Hepatic stellate cell (primary cell): ENCODE data around the gene AMELX.
A peak's percentile ranks its signal among the peaks of the same experiment; 100 is the strongest.

Source experiments
- DNase-seq: peaks from one replicate; pipeline ENCODE4 v3.0.0; 2011; ENCODE audit warnings: low spot score

The AMELX gene

DNA sequence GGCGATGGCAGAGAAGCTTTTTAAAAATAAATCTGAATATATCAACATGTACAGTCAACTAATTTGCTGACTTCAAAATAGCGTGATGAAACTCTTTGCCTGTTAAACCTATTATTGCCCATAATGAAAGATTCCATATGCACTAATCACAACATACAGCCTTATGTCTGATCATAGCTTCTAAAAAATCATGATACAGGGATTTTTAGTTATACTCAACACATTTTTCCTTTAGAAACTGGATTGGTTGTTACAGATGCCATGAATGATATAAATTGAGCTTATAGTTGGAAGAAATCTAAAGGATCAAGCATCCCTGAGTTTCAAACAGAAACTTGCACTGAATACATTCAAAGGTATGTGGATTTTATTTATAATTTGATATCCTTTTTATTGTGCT is at the start of gene AMELX:
Gene AMELX, plus strand, starts transcription at position 301 of the 400 bp plus-strand sequence. CDS start 1,376 bp downstream, outside the sequence.
- no peak for DNase-seq

DNA sequence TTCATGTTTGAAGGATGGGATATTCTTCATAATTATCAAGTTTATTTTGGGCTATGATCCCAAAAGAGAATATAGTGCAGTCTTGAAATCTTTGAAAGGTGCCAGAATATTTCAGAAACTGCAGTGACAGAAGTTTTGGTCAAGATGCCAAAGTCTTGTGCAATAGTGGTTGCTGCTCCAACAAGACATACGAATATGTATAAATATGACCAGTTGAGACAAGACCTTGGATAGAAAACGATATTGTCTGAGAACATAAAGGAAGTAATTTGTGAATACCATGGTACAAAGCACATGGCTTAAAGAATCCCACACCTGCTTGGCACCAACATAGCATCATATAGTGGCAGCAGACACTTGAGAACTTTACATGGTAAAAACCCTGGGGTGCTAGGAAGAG is 48.6 kb upstream of the AMELX start:
- DNase-seq = no peak

DNA sequence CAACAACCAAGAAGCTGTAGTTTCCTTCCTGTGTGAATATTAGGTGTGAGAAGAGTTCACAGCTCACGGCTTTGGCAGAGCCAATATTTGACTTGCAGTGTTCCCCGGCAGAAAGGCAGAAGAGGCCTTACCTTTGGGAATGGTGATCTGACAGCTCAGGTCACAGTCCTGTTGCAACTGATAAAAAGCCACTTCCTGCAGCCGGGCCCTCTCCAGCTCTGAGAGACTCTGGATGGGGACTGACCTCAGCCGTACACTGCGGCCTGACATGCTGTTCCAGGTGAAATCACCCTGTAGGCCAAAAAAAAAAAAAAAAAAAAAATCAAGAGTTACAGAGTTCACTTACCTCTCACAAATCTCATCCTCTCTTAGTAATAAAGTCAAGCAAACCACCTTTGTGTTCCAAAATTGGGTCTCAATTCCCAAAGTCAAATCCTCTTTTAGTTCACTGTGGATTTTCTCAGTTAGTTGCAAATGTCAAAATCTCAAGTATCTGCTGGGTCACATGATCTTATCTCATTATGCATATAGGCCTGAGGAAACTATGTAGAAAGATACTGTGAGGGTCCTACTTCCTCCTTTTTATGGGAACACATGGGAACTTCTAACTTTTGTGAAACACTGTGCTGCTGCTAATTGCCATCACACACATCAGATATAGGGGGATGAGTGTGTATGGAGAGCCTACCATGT is 38.6 kb upstream of the AMELX start:
- no peak for DNase-seq

DNA sequence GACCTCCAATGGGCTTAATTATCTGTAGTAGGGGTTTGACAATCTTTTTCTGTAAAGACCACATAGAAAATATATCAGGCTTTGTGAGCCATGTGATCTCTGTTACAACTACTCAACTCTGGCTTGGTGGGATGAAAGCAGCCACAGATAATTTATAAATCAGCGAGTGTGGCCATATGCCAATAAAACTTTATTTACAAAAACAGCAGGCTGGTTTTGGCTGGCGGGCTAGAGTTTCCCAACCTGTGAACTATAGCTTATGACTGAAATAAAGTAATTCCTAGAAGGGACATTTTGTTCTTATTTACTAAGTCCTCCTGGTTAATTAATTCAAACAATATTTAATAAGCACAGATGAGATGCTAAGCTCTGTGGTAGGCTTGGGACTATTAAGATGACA is 35.9 kb upstream of the AMELX start:
- DNase-seq = no peak

DNA sequence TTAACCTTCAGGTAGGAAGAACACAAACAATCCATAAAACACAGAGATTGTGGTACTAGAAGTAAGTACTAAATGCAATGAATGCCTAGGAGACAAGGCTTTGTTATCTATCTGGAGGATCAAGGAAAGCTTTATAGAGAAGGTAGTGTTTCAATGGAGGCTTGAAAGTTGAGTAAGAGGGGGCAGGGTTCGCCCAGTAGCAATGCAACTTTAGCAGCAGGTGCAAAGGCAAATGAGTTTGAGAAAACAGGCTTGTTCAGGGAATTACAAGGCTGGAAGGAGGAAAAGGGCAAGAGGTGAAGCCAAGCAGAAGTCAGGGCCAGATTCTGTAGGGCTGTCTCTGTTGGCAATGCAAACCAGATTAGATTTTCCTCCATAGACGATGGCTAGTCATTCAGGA is 35.5 kb upstream of the AMELX start:
- DNase-seq = no peak

DNA sequence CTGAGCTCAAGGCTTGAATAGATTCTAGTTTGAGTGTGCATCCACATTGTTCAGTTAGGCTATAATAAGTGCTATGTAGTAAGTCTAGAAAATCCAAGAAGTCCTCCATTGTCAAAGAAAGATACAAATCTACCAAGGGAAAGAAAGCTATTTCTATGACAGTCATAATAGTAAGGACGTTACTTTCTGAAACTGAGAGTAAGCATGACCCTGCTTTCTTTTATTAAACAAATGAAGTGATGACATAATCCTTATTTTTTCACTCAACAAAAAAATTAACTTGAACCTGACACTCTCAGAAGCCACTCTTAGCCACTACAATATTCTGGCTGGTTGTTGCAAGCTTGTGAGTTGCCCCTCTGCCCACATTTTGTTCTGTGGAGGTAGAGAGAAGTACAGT is 33.8 kb upstream of the AMELX start:
- no peak for DNase-seq

DNA sequence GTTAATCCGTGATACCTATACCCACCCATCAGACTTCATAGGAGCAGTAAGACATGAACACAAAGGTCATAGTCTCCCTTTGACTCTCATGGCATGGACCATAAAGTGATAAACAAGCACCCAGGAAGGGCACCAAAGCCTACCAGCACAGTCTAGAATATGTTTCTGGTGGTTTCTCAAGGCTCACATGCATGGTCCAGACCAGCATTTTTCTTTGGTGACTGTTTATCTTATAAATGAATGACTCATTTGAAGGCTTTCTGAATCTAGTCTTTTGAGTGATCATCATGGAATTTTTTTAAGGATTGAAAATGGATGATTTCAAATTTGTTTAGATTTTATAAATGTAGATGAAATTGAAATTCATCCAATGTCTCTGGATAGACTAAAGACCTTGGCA is 32.0 kb upstream of the AMELX start:
- DNase-seq = peak; percentile 10

DNA sequence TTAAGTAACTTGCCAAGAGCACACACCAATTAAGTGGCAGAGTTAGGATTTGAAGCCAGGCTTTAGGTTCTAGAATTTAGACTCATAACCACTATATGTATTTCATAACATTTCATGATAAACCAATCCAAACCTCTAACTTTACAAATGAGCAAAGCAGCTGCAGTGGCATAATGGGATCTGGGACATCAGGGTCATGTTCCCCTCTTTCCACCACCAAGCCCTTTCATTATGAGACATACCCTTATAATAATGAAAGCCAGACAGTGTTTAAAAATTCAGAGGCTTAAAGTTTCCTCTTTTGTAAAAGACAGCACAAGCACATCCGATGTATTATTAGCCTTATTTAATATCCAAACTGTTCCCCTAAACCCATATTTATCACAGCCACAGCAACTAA is 28.3 kb upstream of the AMELX start:
- DNase-seq = no peak

DNA sequence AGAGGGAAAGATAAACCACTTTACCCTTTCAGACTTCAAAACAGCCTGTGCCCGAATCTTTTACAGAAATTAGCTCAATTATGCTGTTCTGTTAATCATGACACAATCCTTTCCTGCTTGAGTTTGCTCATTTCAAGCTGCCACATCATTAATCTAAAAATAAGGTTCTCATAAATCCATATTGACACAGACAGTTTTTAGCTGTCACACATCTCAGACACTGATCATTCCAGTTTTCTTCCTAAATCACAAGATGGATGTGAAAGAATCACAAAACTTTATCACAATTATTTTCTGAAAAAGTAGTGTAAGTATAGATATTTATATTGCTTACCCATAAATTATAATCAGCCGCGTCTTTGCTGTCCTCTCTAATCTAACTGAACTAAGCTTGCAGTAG is 27.9 kb upstream of the AMELX start:
- no peak for DNase-seq

DNA sequence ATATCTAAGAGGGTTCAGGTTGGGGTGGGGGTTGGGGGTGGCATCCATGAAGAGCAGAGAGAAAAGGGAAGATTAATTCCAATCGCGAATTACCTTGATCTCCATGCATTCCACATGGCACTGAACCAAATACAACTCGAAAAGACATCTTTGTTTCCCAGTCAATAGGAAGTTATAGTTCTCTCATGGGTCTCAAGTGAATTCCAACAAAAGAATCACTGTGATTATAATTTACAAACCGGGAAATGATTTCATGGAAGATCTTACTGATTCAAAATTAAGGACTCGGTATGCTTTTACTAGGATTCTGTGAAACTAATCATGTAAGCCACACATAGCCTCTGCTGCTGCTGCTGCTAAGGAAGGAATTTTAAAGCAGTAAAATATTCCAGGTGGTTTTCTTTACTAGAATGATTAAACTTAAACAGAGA is 26.6 kb upstream of the AMELX start:
- DNase-seq = no peak

DNA sequence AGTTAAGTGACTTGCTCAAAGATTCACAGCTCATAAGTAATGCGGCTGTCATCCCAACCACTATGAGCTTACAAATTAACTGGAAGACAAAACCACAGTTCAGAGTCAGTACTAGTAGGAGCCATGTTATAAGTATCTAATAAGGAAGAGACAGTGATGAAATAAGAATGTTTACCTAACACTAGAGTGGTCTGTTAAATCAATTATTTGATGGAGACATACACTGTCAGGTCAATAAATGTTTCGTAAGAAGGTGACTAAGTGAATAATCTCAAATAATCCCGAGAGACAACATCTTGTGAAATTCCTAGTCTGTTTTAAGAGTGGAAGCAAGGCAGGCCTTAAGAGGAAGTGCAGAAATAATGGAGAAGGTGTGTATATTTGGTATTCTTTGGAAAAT is 25.8 kb upstream of the AMELX start:
- DNase-seq = no peak

DNA sequence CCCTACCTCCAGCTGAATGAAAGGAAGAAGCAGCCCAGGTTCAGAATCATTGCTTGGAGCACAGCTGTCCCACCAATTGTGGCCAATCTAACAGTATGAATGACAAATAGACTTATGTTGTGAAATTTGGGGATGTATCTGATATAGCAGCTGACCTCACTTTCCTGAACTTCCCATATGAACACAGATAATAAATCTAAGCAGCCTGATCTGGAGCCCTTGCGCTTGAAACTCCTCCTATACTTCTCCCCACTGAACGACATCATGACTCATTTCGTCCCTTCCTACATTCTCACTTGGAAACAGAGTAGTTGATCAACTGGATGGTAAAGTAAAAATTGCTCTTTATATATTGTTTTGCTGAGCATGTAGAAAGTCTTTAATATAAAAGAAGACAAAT is 24.2 kb upstream of the AMELX start:
- DNase-seq = no peak

DNA sequence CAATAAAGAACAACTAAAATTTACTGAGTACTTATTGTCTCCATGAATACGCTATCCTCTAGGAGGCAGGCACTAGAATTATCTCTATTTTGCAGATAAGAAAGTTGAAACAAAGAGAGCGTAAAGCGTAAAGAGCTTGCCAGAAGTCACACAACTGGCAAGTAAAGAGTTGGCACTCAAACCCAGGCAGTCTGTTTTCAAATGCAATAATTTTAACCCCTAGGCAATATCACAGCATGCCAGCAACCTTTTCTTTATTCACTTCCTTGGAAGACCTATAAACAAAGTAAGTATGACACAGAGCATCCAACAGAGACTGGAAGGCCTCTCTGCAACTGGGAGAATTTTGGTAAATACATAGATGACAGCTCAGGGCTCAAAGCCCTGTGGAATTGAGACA is 23.2 kb upstream of the AMELX start:
- DNase-seq = no peak

DNA sequence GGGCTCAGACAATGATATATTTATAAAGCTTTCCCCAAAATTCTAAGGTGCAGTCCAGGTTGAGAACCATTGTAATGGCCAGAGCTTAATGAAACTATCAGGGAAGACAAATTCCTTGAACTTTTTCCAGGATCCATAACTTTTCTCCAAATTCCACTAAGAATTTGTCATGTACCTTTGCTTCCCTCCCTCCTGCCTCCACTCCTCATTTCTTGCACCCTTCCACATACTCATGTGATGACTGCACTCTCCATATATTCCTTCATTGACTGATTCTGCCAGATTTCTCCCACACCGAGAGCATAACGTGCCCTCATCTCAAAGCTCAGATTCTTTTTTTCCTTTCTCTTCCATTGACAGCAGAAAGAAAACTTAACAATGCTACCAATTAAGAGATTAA is 20.9 kb upstream of the AMELX start:
- DNase-seq = no peak

DNA sequence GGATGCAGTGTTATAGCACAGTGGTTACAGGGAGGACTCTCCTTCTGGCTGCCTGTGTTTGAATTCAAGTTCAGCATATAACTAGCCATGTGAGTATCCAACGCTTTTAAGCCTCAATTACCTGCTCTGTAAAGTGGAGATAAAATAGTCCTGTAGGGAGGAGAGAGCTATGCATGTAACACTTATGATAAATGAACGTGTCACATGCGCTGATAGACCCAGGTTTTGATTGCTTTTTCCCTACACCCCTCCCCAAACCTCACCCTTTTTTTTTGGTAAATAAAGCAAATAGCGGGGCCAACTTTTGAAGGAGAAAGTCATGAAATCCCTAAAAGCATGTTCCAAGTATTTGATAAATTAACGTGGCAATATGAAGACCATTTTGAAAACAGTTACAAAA is 20.4 kb upstream of the AMELX start:
- no peak for DNase-seq

DNA sequence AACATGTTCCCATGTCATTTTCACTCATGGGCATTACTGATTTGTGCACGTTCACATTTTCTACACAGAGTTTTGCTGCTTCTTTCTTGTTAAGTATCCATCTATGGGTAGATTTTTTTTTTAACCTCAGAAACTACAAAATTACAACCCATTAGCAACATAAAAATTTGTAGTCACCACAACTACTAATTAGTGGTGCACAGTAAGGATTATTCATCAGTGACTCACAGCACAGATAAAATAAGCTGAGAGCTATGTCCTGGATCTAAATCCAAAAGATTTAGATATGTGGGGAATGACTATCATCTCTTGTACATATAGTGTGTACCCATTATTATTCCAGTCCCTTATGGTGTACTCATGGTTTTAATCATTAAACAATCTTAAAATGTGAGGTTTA is 19.7 kb upstream of the AMELX start:
- DNase-seq = no peak

DNA sequence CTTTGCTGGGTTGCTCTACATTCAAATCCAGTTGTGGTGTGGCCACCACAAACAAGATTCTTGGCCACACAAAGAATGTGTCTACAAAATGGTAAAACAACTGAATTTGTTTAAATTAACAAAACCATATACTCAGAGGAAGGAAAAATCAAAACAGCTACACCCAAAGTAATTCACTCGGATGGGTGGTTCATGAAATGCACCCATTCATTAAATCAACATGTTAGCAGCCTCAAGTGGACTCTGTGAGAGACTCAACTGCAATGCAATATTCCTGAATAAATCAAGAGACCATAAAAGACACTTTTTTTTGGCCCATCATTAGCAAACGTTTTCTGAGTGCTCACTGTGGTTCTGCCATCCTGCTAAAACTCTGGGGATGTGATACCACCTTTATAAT is 11.2 kb upstream of the AMELX start:
- DNase-seq = no peak

DNA sequence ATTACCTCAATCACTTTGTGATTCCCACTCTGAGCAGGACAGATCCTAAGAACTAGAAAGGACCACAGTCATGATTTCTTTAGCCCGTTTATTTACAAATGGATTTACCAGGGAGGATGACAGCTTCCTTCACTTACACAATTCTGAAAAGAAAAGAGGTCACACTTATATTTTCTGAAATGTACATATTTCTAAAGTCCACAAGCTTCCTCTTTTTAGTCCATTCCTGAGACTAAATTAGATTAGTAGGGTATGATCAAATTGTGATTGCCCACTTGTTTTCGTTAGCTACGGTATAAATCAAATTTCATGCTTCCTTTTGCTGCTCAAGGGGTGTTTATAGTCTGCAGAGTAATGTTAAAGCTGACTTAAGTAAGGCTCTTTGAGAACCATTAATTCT is 7.6 kb upstream of the AMELX start:
- no peak for DNase-seq

DNA sequence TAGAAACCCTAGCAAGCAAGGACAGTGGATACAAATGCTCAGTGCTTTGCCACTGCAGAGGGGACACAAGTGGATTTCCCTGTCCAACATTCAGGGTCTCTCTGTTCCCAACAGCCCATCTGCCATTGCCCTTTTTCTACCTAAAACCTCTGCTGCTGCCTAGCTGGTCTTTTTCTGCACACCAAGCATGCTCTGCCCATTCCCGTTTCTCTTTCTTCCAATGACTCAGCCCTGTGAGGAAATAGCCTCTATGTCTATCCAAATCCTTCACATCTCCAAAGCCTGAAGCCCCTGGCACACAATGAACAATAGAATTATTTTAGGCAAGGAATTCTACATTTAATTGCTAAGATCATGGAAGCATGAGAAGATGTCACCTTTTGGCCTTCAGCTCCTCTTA is 5.7 kb upstream of the AMELX start:
- no peak for DNase-seq

DNA sequence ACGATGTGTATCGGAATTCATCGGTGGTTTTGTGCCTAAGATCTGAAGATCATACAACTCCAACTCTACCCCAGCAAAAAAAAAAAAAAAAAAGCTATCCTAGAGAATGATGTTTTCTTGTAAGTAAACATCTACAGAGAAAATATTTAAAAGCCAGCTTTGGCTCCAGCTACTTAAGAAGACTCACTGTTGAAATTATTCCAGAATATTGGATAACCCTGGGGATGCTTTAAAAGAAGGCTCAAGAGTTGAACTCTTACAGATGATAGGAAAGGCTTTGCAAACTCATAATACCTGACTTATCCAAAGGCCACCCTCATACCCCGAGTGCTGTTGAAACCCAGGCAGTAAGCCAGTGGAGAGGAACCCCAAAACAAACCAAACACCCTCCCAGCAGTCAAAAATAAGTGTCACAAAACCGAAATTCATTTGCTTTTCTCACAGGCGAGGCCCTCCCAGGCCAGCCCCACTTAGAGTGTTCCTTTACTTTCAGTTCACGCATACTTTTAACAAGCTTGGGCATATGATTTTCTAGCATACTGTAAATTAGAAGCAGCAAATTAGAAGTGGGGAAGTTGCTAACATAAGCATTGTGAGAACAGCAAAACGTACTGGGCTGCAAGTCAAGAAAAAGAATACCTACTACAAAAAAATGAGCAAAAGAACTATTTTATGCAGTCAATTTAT is 2.7 kb upstream of the AMELX start:
- no peak for DNase-seq

DNA sequence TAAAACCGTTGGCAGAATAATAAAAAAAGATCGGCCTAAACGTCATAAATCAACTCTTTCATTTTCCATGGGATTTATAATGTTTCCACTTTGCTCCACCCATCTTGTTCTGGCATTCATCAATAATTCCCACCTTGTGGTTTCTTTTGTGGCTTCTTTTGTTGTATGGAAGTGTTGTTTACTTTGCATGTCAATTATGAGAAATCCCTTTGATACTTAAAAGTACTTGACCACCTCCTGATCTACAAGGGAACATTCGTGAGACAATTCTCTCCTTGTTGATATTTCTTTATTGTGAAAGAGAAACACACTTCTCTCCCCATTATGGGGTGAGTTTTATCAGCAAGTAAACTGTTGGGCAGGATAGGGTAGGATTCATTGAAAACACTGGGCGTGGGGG is 2.8 kb downstream of the AMELX start:
- DNase-seq = no peak

DNA sequence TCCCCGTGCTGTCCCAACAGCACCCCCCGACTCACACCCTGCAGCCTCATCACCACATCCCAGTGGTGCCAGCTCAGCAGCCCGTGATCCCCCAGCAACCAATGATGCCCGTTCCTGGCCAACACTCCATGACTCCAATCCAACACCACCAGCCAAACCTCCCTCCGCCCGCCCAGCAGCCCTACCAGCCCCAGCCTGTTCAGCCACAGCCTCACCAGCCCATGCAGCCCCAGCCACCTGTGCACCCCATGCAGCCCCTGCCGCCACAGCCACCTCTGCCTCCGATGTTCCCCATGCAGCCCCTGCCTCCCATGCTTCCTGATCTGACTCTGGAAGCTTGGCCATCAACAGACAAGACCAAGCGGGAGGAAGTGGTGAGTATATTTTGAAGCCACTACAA is 5.4 kb downstream of the AMELX start:
- no peak for DNase-seq

DNA sequence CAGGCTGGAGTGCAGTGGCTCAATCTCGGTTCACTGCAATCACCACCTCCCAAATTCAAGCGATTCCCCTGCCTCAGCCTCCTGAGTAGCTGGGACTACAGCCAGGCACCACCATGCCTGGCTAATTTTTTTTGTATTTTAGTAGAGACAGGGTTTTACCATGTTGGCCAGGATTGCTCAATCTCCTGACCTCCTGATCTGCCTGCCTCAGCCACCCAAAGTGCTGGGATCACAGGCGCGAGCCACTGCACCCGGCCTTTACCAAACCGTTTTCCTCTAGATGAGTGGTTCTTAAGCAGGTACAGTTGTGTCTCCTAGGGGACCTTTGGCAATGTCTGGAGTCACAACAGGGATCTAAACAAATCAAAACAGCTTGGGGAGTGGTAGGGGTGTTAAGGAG is 11.6 kb downstream of the AMELX start:
- DNase-seq = no peak

DNA sequence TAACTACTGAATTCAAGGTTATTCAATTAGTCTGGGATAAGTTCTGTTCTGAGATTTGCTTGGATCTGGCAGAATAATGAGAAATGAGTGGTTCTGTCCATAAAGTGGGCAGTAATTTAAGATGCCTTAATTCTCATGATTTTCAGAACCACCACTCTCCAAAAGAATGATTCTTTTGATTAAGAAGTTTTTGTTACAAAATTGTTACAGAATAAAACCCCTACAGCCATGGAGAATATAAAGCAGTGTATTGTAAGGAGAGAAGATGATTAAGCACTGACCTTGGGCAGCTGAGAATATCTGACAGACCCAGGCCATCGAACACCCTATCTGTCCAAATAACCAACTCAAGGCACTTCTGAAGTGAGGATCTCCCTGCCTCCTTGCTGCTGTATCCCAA is 12.4 kb downstream of the AMELX start:
- DNase-seq = no peak
